Upper lobe of left lung (tissue), 4 donors: ENCODE results near the gene ARHGAP20.

Experiments
- CTCF ChIP-seq, 6 experiments: fragments of 450-650 bp in 4 of 6; fragments of 200-600 bp in 2 of 6; sonication (generic) in 2 of 6; IDR thresholded peaks; one replicate each; pipeline ENCODE4 v1.5.1; 2016 to 2019; ENCODE audit warnings: antibody characterized with exemption in 6 of 6
- POLR2A ChIP-seq, 4 donors: fragments of 450-650 bp; IDR thresholded peaks; one replicate each; pipeline ENCODE4 v1.5.1; 2016 to 2017; ENCODE audit warnings: antibody characterized with exemption in 4 of 4, mild to moderate bottlenecking in 2 of 4

DNA sequence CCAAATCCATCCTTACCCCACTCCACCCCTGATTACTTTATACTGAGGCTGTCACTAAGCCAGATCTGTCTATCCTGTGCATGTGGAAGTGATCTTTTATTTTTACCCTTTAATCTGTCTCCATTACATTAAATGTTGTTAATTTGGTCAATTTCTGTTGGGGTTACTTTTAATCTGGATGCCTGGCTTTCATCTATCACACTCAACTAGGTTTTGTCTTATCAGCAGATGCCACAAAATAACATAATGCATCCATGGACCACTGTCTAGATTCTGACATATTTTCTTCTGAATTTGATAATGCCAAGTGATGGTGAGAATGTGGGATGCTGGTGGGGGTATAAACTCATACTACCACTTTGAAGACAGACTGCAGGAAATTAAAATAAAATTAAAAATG is 174.1 kb downstream of the ARHGAP20 start:
- no peak for TF ChIP-seq CTCF (IDR thresholded peaks at IDR 0.05)
- TF ChIP-seq POLR2A (IDR thresholded peaks at IDR 0.05) = no peak
